Sigmoid colon (tissue), 7 donors: Measurements from ENCODE around the gene RBM15. TPM values are rescaled to one million over a fixed set of nuclear protein-coding genes. Genes with fewer than 3 reads are reported as not detected.

Source experiments
- DNase-seq: peaks from one replicate; pipeline ENCODE4 v3.0.0-alpha.2; 2019
- H3K27ac ChIP-seq, 4 donors: fragments of 200-600 bp; sonication (generic); one replicate each; pipeline ENCODE4 v1.5.1; 2016 to 2019; ENCODE audit warnings: mild to moderate bottlenecking in 1 of 4
- H3K27me3 ChIP-seq, 3 donors: fragments of 200-600 bp; sonication (generic); one replicate each; pipeline ENCODE4 v1.5.1; 2019; ENCODE audit warnings: mild to moderate bottlenecking in 1 of 3
- H3K36me3 ChIP-seq, 4 donors: fragments of 200-600 bp; sonication (generic); one replicate each; pipeline ENCODE4 v1.5.1; 2016 to 2019
- H3K4me1 ChIP-seq, 4 donors: fragments of 200-600 bp; sonication (generic); one replicate each; pipeline ENCODE4 v1.5.1; 2017 to 2019
- H3K4me3 ChIP-seq, 4 donors: fragments of 200-600 bp; sonication (generic); one replicate each; pipeline ENCODE4 v1.5.1; 2017 to 2019; ENCODE audit warnings: mild to moderate bottlenecking in 2 of 4, moderate library complexity in 1 of 4
- H3K9me3 ChIP-seq, 4 donors: fragments of 200-600 bp in 3 of 4; sonication (generic) in 3 of 4; one replicate each; pipeline versions ENCODE4 v1.5.1 to v1.6.1; 2013 to 2019
- EP300 ChIP-seq, 4 donors: sonication (generic); formaldehyde crosslinking; IDR thresholded peaks; one replicate each; pipeline ENCODE4 v1.6.1; 2017; ENCODE audit warnings: antibody characterized with exemption in 4 of 4
- POLR2A ChIP-seq, 2 donors: fragments of 450-650 bp; IDR thresholded peaks; one replicate each; pipeline ENCODE4 v1.6.1; 2016; ENCODE audit warnings: antibody characterized with exemption in 2 of 2, mild to moderate bottlenecking in 2 of 2, moderate library complexity in 2 of 2
- POLR2AphosphoS5 ChIP-seq, 4 donors: sonication (generic); formaldehyde crosslinking; IDR thresholded peaks; one replicate each; pipeline ENCODE4 v1.6.1; 2017; ENCODE audit warnings: antibody characterized with exemption in 4 of 4
- WGBS, 2 donors: extraction: QIAGEN DNeasy Blood & Tissue Kit; methylation state at CpG; one replicate each; pipeline ENCODE4 v1.1.7; 2013; 5-methylcytosine and 5-hydroxymethylcytosine counted together
- intact Hi-C: fragments of 100-400 bp; cut with DNase I; formaldehyde crosslinking; loops from one replicate; pipeline ENCODE4 v1.15.1; 2023
- polyA plus RNA-seq, 3 donors: library from polyadenylated mRNA; stranded (reverse); fragments of 200-250 nt; gene quantifications; one replicate each; pipeline ENCODE4 v1.2.3, GENCODE V29; 2013
- total RNA-seq, 4 donors: library from RNA; depleted of rRNA; stranded (reverse); fragments of >200 nt; gene quantifications; one replicate each; pipeline ENCODE4 v1.1.0, GENCODE V29; 2016
- TF ChIP-seq, protein P1 (sequence below), 4 experiments: fragments of 450-650 bp in 3 of 4; fragments of 200-600 bp in 1 of 4; IDR thresholded peaks; one replicate each; pipeline ENCODE4 v1.5.1; 2016 to 2019; ENCODE audit warnings: antibody characterized with exemption in 4 of 4, mild to moderate bottlenecking in 3 of 4, moderate library complexity in 2 of 4
- donor health status: healthy with polysubstance abuse.
- donor health status: Bipolar disorder and iron deficiency.
- donor health status: healthy.

The RBM15 gene
- total and polyA plus RNA-seq, 7 donors: 1.8 to 32.1 (median 23.2) TPM

DNA sequence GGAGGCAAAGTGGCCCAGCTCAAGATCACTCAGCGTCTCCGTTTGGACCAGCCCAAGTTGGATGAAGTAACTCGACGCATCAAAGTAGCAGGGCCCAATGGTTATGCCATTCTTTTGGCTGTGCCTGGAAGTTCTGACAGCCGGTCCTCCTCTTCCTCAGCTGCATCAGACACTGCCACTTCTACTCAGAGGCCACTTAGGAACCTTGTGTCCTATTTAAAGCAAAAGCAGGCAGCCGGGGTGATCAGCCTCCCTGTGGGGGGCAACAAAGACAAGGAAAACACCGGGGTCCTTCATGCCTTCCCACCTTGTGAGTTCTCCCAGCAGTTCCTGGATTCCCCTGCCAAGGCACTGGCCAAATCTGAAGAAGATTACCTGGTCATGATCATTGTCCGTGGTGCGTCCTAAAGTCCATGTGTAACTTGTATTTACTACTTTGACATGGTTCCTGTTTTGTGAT lies 2.7 kb downstream of the RBM15 start:
- intact Hi-C loops: loop anchor here (5.0 kb wide), 1 partner anchor 45 kb away; no protein-coding TSS in a partner anchor
- peaks cover 0 to 81% (median 62%) of the 10 kb centered on the region in 4 donors for H3K4me1 ChIP-seq
- peaks cover 0 to 25% (median 3%) of the 10 kb centered on the region in 4 donors for H3K36me3 ChIP-seq

DNA sequence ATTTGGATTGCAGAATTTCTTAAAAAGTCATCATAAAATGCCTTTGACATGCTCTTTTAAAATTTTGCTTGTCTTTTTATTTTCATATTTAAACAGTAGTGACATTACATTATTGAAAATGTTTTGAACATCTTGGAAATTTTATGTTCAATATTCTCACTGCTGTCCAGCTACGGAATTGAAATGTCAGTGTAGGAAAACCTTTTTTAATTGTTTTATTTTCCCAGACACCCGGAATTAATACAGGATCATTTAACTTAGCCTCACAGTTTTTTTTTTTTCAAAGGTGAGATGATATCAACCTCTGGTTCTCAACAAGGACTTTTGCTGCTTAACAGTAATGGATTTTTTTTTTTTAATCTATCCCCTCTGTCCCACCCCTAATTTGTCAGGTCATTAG lies 4.1 kb downstream of the RBM15 start:
- no peaks in the 10 kb centered on the region for H3K27me3 ChIP-seq
- TF ChIP-seq POLR2AphosphoS5 (IDR thresholded peaks at IDR 0.05) (no peak), POLR2A (IDR thresholded peaks at IDR 0.05) (no peak), EP300 (IDR thresholded peaks at IDR 0.05) (no peak)
- TF ChIP-seq, protein P1, sequence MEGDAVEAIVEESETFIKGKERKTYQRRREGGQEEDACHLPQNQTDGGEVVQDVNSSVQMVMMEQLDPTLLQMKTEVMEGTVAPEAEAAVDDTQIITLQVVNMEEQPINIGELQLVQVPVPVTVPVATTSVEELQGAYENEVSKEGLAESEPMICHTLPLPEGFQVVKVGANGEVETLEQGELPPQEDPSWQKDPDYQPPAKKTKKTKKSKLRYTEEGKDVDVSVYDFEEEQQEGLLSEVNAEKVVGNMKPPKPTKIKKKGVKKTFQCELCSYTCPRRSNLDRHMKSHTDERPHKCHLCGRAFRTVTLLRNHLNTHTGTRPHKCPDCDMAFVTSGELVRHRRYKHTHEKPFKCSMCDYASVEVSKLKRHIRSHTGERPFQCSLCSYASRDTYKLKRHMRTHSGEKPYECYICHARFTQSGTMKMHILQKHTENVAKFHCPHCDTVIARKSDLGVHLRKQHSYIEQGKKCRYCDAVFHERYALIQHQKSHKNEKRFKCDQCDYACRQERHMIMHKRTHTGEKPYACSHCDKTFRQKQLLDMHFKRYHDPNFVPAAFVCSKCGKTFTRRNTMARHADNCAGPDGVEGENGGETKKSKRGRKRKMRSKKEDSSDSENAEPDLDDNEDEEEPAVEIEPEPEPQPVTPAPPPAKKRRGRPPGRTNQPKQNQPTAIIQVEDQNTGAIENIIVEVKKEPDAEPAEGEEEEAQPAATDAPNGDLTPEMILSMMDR (IDR thresholded peaks at IDR 0.05): no peak
- peaks cover 0 to 32% (median 3%) of the 10 kb centered on the region in 4 donors for H3K36me3 ChIP-seq
- H3K4me1 ChIP-seq: peaks cover 0 to 85% (median 67%) of the 10 kb centered on the region in 4 donors
- WGBS, 2 donors: 40 to 62% methylated on average over 2 of the region's 2 CpGs
- intact Hi-C loops: loop anchor here (5.0 kb wide), 1 partner anchor 44 kb away; no protein-coding TSS in a partner anchor
- no peak overlapping the region for H3K4me3 ChIP-seq
- no peak for DNase-seq
- no peak overlapping the region for H3K27ac ChIP-seq
- no peaks in the 10 kb centered on the region for H3K9me3 ChIP-seq

More for the DNA sequence above, 2.7 kb downstream of the RBM15 start:
- WGBS, 2 donors: 68 to 69% methylated on average over 9 of the region's 9 CpGs
- H3K4me3 ChIP-seq: peak overlapping the region in 1 of 4 donors; percentile 18
- no peaks in the 10 kb centered on the region for H3K9me3 ChIP-seq
- TF ChIP-seq, protein P1 (IDR thresholded peaks at IDR 0.05): no peak
- TF ChIP-seq POLR2A (IDR thresholded peaks at IDR 0.05): no peak
- no peak for TF ChIP-seq EP300 (IDR thresholded peaks at IDR 0.05)
- no peak for TF ChIP-seq POLR2AphosphoS5 (IDR thresholded peaks at IDR 0.05)
- H3K27me3 ChIP-seq: no peaks in the 10 kb centered on the region
- no peak for DNase-seq
- no peak overlapping the region for H3K27ac ChIP-seq

GRCh38 chr1:110344152-110344551 lies 5.0 kb downstream of the RBM15 start:
- no peak for DNase-seq
- intact Hi-C loops: loop anchor here (5.0 kb wide), 1 partner anchor 43 kb away; no protein-coding TSS in a partner anchor
- no peaks in the 10 kb centered on the region for H3K27me3 ChIP-seq
- peaks cover 0 to 94% (median 76%) of the 10 kb centered on the region in 4 donors for H3K4me1 ChIP-seq
- no peaks in the 10 kb centered on the region for H3K9me3 ChIP-seq
- no peak overlapping the region for H3K27ac ChIP-seq
- no peak overlapping the region for H3K4me3 ChIP-seq
- TF ChIP-seq, protein P1 (IDR thresholded peaks at IDR 0.05): no peak
- TF ChIP-seq EP300 (IDR thresholded peaks at IDR 0.05): no peak
- no peak for TF ChIP-seq POLR2A (IDR thresholded peaks at IDR 0.05)
- TF ChIP-seq POLR2AphosphoS5 (IDR thresholded peaks at IDR 0.05): no peak
- H3K36me3 ChIP-seq: peaks cover 0 to 32% (median 3%) of the 10 kb centered on the region in 4 donors
- WGBS, 2 donors: 49 to 60% methylated on average over 3 of the region's 3 CpGs

DNA sequence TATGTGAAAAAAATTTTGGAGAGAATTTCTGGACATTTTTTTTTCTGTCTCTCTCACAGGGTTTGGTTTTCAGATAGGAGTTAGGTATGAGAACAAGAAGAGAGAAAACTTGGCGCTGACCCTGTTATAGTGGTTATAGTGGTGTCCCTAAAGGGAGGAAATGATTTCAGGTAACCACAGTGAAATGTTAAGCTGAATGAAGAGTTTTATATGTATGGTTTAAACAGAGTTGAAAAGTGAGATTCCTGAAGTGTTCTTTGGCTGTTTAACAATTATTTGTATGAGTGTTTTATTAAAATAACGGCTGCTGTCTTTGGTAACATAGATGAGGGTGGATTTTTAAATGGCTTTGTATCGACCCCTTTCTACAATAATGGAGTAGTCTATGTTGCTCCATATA lies 6.3 kb downstream of the RBM15 start:
- Histone ChIP-seq H3K27me3 (no peaks in the 10 kb centered on the region), H3K4me3 (no peak overlapping the region), H3K27ac (no peak overlapping the region), H3K9me3 (no peaks in the 10 kb centered on the region), H3K4me1 (peaks cover 0 to 99% (median 77%) of the 10 kb centered on the region in 4 donors), H3K36me3 (peaks cover 0 to 32% (median 3%) of the 10 kb centered on the region in 4 donors)
- WGBS, 2 donors: 81% methylated on average over 3 of the region's 3 CpGs
- no peak for TF ChIP-seq POLR2A (IDR thresholded peaks at IDR 0.05)
- intact Hi-C loops: no loop called here
- no peak for DNase-seq

DNA sequence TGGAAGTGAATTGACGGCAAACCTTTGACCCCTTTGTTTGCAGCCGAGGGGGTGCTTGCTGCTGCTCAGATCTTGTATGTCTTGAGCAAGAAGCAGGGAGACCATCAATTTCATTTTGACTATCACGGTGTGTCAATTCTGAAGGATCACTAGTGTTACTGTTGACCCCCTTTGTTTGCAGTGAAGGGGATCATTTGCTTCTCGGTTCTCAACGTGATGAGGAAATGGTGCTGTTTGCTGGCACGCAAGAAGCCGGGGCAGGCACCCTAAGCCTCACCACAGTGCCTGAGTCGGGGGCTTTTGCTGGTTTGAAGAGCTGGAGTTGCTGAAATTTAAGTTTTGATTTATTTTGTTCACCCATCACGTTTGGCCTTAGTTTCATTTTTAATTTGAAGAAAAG lies 7.5 kb downstream of the RBM15 start:
- WGBS, 2 donors: 70 to 80% methylated on average over 9 of the region's 9 CpGs
- no peaks in the 10 kb centered on the region for H3K27me3 ChIP-seq
- H3K36me3 ChIP-seq: peaks cover 0 to 23% (median 0%) of the 10 kb centered on the region in 4 donors
- peaks cover 0 to 98% (median 67%) of the 10 kb centered on the region in 4 donors for H3K4me1 ChIP-seq
- TF ChIP-seq POLR2AphosphoS5 (IDR thresholded peaks at IDR 0.05) (no peak), EP300 (IDR thresholded peaks at IDR 0.05) (no peak), POLR2A (IDR thresholded peaks at IDR 0.05) (no peak)
- TF ChIP-seq, protein P1 (IDR thresholded peaks at IDR 0.05): no peak
- intact Hi-C loops: no loop called here
- no peak overlapping the region for H3K4me3 ChIP-seq
- DNase-seq: no peak
- no peaks in the 10 kb centered on the region for H3K9me3 ChIP-seq
- H3K27ac ChIP-seq: no peak overlapping the region
